Nucleus accumbens (tissue), 56 donors: ENCODE results near the gene EPHA10.
"Not testable (repeated sequence)": the region's sequence is repeated elsewhere in the genome, so short reads cannot be mapped to it uniquely, and the experiment has no call there.

Source experiments
- DNase-seq, 56 donors: peaks; one replicate each; lab custom pipeline; 2025; lab: John Stamatoyannopoulos, UW

The EPHA10 gene

DNA sequence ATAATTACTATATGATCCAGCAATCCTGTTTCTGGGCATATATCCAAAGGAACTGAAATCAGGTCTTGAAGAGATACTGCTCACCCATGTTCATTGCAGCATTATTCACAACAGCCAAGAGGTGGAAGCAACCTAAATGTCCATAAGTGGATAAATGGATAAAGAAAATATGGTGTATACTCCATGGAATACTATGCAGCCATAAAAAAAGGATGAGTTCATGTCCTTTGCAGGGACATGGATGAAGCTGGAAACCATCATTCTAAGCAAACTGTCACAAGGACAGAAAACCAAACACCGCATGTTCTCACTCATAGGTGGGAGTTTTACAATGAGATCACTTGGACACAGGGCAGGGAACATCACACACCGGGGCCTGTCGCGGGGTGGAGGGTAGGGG lies 26.3 kb downstream of the EPHA10 start:
- DNase-seq: not testable (repeated sequence)

DNA sequence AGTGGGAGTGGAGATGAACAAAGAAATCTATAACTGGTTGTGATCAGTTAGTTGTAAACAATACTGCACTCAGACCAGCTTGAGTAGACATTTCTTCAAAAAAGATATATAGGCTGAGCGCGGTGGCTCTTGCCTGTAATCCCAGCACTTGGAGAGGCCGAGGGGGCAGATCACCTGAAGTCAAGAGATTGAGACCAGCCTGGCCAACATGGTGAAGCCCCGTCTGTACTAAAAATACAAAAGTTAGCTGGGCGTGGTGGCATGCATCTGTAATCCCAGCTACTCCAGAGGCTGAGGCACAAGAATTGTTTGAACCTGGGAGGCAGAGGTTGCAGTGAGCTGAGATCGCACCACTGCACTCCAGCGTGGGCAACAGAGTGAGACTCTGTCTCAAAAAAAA lies 26.9 kb downstream of the EPHA10 start:
- not testable (repeated sequence) for DNase-seq

DNA sequence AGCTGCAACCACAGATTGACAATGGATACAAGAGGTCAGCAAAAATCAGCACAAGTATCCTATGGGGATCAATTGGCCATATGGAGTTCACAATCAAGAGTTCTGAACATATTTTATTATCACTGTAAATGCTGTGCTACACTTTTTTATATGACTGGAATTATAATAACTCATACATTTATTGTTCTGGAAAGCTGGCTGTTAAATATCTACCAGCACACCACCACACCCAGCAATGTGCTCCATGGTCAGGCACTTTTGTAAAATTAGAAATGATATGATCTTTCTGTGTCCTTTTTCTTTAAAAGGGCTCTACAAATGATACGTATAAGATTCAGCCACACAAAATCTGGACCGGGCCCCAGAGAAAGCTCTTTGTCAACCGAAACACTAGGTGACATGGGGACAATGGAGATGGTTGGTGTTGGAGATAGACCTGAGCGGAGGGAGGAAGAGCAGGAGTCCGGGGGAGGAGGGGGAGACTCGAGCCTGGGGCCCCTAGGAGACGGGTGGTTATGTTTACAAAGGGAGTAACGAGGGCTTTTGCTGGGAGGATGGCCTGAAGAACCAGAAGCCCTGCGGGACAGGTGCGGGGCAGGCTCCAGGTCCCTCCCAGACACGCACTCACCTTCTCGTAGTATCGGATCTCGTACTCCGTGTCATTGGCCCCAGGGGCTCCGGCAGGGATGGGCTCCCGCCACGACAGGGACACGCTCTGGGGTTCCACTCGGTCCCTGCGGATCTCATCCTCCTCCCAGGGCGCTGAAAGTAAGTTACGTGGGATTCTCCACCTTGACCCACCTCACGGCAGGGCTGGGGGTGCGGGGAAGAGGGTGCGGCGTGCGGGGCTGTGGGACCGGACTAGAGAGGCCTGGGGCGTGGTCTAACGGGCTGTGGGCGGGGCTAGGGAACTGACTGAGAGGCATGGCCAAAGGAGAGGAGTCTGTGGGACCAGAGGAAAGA lies 30.0 kb downstream of the EPHA10 start:
- DNase-seq: no peak

DNA sequence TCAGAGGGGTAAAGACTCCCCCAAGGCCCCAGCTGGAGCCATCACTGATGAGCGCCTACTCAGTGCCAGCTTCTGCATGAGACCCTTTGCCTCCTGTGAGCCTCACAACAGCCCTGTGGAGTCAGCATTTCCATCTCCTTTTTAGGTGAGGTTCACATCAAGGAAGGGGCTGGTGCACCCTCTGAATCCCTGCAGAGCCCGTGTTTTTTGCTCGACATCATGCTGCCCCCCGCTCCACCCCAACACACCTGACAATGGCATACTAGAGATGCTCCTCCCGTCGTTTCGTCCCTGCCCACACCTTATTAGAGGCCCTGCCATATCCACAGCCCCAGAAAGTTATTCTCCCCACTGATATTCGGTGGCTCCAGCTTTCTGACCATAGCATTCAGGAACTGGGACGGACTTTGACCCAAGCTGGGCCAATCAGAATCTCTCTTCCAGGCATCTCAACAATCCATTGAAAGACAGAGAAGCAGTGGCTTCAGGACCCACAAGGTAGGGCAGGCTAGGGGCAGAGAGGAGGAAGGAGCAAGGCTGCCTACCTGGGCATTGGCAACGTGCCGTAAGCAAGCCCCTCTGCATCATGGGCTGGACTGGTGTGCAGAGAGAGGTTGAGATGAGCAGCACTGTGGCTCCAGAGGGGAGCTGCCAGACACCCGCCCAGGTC lies 32.7 kb downstream of the EPHA10 start:
- DNase-seq: no peak

DNA sequence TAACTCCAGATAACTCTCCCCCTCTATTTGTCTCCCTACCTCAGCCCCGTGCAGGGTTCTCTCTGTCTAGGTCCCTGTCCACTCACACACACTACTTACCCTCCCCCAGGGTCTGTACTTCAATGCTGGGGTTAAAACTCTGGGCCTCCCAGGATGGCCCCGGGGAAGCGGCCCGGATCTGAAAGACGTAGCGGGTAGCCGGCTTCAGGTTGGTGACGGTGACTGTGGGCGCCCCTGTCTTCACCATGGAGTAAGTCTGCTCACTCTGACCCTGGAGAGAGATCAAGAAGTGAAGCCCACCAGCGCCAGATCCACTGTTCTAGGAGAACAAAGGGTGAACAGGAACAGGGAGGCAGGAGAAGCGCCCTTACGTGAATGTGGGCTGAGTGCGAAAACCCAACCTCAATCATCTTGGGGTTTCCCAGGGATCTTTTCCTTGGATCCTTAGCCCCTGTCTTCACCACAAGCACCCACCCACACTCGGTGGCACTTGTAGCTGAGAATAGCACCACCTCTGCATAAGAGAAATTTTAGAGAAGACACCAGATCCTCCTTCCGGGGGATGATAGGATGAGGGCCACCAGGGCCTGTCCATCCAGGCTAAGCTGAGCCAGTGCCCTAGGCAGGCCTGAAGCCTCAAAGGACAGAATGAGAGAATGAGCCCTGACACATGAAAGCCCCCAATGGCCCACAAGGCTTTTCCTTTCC lies 33.5 kb downstream of the EPHA10 start:
- peak in 2 of 56 donors; percentile 16 to 21 for DNase-seq

DNA sequence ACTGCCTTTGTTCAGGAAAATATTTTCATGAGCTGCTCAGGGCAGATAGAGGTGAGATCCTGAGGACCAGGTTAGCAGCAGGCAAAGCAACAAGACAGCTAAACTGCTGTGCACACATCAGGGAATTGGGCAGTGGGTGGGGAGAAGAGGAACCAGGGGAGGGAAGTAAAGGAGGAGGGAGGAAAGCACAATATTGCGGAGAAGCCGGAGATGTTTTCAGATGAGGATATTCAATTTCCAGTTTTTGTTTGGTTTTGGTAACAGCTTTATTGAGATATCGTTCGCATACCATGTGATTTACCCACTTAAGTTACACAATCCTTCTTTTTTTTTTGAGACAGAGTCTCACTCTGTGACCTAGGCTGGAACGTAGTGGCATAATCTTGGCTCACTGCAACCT lies 34.5 kb downstream of the EPHA10 start:
- no peak for DNase-seq

DNA sequence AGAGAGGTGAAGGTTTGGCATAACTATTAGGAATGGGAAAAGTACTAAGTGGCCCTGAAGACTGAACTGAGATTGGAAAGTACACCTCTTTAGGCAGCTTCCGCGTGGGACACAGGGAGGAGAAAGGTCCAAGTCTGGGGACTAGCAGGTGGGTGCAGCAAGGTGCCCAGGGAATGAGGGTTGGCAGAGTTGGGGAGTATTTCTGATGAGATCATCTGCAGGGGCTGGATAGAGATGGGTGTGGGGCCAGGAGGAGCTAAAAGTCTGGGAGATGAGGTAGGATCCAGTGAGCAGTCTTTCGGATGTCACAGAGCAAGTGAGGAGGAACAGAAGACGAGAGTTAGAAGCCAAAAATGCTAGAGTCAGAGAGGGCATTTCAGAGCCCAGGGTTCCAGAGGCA lies 36.5 kb downstream of the EPHA10 start:
- DNase-seq: no peak

DNA sequence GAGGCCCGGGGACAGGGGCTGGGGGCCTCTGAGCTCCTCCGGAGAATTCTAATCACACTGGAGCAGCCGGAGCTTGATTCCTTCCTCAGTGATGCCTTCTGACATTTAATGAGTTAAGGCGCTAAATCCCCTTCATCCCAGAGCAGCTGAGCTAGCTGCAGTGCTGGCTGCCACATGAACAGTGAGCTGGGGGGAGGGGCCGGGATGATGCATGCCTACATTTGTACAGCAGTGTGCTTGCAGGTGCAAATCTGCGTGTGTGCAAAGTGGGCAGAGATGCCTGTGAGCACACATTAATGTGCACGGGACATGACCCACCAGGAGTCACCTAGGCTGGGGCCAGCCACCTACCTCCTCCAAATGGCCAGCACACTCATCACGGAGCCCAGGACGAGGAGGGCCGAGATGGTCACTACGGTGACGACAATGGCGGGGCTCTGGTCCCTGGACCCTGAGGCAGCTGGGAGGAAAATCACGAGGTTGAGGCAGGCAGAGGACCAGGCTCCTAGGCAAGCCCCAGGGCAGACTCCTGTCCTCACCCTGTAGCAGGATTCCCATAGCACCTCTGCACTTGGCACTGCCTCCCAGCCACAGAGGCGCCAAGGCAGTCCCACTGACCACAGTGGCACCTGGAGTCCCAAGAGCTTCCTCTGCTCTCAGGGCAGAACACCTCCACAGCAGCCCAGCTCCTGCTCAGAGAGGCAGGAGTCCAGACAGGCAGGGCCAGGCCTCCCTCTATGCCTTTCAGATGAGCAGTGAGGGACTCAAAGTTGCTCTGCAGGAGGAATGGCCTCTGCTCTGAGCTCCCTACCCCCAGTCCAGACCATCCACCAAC lies 38.0 kb downstream of the EPHA10 start:
- DNase-seq: peak in 26 of 56 donors; percentile 5 to 68 (median 36)

DNA sequence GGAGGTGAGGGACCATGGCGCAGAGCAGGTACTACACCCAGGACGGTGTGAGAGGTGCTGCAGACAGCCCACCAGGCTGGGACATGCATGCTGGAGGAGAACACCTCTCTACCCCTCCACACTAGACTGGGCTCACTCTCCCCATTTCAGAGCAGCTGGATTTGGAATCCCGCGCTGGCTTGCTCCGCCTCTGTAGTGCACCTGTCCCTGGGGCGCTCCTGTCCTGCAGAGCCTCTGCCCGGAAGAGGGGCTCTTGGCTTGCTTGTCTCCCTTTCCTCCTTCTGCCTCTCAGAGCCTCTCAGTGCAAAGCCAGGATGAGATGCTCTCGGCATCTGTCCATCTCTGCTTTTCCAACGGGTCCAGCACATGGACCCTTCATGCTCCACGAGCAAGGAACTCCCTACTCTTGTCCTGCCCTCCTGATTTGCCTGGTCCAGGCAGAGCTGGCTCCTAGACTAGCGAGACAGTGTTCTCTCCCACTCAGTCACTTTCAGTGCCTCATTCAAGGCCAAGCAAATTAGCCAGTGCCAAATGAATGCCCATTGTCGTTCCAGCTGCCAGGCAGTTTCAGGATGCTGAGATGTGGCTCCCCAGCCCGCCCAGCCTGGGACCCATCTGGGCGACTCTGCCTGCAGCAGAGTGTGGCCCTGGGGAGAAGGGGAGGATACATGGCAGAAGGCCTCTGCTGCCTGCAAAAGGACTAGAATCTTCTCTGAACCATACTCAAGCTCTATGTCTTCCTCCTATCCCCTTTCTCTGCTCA lies 38.9 kb downstream of the EPHA10 start:
- peak in 46 of 56 donors; percentile 8 to 76 (median 46) for DNase-seq

DNA sequence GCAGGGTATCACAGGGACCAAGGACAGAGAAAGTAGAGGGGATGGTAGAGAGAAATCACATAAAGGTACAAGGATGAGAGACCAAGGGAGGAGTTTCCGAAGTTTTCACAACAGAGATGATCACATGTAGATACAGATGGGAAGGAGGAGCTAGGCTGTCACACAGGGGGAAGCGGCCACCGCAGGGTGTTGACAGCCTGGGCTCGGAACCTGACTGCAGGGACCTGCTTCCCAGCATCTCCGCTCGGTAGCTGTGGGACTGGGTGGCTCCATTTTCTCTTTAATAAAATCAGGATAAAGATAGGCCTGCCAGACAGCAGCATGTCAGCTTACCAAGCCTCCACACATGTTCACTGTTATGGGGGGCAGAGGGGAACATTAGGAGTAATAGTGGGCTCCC lies 40.3 kb downstream of the EPHA10 start:
- DNase-seq: no peak

DNA sequence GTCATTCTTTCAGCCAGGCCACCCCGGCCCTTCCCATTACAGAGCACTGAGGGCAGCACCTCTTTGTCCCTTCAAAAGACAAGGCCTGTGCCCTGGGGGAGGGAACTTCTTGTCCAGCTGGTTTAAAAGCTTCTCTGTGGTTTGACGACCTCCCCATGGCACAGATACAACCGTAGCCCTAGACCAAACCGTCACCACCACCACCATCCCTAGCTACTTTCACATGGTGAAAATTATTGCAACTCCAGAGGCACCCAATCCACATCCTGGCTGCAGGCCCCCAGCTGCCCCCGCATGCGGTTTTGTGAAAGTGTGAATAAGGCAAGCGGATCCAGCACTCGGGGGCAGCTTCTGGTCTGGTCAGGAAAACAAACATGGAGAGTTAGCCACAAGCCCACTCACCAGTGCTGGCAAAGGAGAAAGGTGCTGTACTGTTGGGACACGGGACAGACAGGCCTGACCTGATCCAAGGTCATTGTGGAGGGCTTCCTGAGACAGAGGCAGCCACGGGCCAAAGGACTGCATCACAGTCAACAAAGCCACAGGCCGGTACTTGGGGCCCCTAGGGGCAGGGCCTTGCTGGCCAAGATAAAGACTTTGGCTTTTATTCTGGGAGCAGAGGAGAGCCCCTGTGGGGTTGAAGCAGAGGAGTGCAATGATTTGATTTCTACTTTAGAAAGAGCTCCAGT lies 41.4 kb downstream of the EPHA10 start:
- DNase-seq: no peak

DNA sequence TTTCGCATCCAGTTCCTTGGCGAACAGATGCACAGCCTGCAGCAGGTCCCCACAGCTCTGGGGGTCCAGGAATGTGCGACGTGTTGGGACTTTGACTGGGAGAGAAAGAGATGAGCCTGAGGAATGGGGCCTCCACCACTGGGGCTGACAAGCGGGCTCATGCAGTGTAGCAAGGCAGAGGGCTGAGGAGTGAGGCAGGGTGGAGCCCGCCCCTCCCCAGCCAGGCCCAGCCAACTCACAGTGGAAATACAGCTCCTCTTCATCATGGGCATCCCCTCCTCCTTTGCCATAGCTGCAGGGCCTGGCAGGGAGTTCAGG lies 41.9 kb downstream of the EPHA10 start:
- DNase-seq: no peak

DNA sequence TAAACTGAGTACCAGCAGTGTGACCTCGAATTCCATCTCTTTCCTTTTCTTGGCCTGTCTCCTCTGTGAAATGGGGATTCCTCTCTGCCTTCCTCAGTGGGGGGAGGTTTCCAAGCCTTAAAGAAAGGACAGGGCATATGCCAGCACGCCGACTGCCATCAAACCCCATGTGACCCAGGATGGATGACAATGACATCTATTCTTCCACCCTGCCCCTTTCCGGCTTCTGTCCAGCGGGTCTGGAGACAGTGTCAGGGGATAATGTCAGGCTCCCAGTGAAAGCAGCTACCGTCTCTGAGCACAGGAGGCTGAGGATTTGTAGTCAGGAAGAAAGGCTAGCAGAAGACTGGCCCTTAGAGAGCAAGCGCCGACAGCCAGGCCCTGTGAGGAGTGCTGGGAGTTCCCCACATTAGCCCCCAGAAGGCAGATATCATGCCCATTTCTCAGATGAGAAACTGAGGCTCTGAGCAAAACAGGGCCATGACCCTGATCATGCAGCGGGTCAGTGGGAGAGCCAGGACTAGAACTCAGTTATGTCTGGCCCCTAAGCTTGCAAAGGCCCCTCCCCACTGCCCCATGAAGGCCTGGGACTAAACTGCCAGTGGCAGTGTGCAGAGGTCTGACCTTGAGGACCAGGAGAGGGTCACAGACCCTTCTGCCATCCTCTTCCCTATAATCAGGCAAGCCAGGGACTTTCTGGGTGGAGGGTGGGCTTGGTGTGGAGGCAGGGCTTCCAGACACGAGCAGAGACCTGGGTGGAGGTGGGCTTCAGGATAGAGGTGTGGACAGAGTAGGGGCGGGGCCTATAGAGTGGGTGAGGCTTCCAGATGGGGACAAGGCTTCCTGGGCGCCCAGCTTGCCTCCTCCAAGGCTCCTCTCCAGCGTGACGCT lies 42.5 kb downstream of the EPHA10 start:
- DNase-seq: peak in 50 of 56 donors; percentile 18 to 84 (median 60)

DNA sequence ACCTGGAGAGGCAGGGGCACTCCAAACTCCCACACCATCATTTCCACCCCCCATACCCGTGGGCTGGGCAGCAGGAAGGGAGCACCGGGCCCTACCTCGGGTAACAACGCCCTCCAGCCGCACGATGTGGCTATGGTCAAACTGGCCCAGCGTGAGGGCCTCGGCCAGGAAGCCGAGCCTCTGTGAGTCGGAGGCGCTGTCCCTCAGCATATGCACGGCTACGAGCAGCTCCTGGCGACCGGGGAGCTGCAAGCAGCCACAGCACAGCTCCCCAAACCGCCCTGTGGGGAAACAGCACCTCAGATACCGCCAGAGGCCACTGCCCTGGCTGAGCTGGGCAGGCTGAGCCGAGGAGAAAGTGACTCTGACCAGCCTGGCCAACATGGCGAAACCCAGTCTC lies 43.4 kb downstream of the EPHA10 start:
- DNase-seq: peak in 1 of 56 donors; percentile 18

DNA sequence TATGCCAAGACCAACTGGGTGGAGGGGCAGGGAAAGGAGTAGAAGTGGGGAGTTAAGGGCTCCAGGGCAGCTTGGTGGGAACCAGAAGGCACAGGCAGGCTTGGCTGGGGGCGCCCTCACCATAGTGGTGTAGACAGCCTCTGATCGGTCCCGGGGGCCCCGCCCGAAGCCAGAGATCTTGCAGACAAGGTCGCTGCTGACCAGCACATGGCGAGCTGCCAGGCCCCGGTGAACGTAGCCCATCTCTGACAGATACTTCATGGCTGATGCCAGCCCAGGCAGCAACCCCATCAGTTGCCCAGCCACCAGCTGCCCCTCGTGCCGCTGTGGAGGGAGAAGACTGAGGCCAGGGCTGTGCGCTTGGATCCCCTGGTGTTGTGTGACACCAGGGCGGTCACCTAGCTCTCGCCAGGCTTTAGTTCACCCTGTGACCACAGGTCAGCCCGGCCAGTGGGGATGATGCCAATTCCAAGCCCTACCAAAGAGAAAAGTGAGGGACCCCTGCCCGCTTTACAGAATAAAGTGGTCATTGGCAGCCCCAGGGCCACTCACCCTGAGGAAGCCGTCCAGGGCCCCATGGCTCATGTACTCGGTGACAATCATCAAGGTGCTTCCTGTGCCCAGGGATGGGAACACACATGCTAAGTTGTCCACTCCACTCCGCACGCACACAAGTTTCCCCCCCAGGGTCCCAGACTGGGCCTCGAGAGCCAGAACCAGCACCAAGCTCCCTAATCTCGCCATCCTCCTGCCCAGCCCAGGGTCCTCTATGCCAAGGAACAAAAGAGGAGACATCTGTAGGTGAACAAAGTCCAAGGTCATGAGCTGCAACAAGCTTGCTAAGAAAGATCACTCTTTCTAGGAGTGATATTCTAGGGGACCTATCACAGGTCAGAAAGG lies 44.4 kb downstream of the EPHA10 start:
- DNase-seq: no peak

DNA sequence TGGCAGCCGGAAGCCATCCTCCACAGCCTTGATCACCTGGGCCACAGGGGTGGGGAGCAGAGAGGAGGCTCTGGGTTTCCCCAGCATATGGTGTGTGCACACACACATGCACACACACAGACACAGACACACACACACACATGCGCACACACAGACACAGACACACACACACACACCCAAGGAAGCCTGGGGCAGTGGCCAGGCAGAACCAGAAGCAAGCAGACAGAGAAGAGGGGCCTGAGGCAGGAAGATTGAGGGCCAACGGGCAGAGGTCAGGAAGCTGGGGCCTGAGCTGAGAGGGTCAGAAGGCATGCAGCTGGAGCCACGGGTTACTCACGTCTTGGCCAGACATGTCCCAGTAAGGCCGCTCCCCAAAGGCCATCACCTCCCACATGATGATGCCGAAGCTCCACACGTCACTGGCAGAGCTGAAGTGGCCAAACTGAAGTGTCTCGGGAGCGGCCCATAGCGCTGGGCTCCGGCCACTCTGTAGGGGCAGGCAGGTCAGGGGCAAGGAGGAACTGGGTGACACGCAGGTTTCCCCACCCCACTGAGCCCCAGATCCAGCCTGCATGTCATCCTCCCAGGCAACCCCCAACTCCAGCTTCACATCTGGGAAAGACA lies 45.2 kb downstream of the EPHA10 start:
- DNase-seq: no peak
